PC-9 (cell line): Measurements from ENCODE around the gene ANO7. TPM values are rescaled to one million over a fixed set of nuclear protein-coding genes. Genes with fewer than 3 reads are reported as not detected.

Experiments used
- BruUV-seq: library from RNA; stranded (reverse); fragments of 400-500 nt; replicated peaks from 2 replicates; lab custom pipeline; 2021; lab: Mats Ljungman, UMichigan
- CTCF ChIA-PET: fragments of 300-600 bp; sonication (Branson Sonifier 250); formaldehyde crosslinking; loops from one replicate; lab custom pipeline; 2022; ENCODE audit warnings: antibody characterized with exemption; lab: Charles Lee
- POLR2A ChIA-PET: fragments of 300-600 bp; sonication (Branson Sonifier 250); formaldehyde crosslinking; loops from one replicate; lab custom pipeline; 2022; ENCODE audit warnings: antibody characterized with exemption; ENCODE audit not compliant: unreplicated experiment; lab: Charles Lee
- DNase-seq, 2 experiments: peaks; one replicate each; pipeline versions ENCODE4 v3.0.0 to v3.0.0-alpha.2; 2015 to 2022; ENCODE audit warnings: mixed read lengths in 1 of 2
- H2AFZ ChIP-seq: fragments of 200-600 bp; sonication (generic); 2 replicates; pipeline ENCODE4 v1.8.1; 2017; ENCODE audit warnings: antibody characterized with exemption
- H3F3A ChIP-seq: fragments of 200-600 bp; sonication (generic); 2 replicates; pipeline ENCODE4 v1.8.1; 2017; ENCODE audit warnings: antibody characterized with exemption, mild to moderate bottlenecking, low read depth; ENCODE audit not compliant: insufficient read depth
- H3K27ac ChIP-seq: fragments of 200-600 bp; sonication (generic); 2 replicates; pipeline ENCODE4 v1.6.1; 2016; ENCODE audit warnings: mixed run types
- H3K27me3 ChIP-seq: fragments of 200-600 bp; sonication (generic); 2 replicates; pipeline ENCODE4 v1.6.1; 2016; ENCODE audit warnings: low read depth, mixed run types; ENCODE audit not compliant: insufficient read depth
- H3K36me3 ChIP-seq: fragments of 200-600 bp; sonication (generic); 2 replicates; pipeline ENCODE4 v1.6.1; 2016; ENCODE audit warnings: low read depth, mixed run types
- H3K4me1 ChIP-seq: fragments of 200-600 bp; sonication (generic); replicated peaks from 2 replicates; pipeline ENCODE4 v1.6.1; 2016; ENCODE audit warnings: mixed run types; ENCODE audit not compliant: insufficient read depth
- H3K4me2 ChIP-seq: fragments of 200-600 bp; sonication (generic); 2 replicates; pipeline ENCODE4 v1.6.1; 2017; ENCODE audit warnings: mixed run types
- H3K4me3 ChIP-seq: fragments of 200-600 bp; sonication (generic); 2 replicates; pipeline ENCODE4 v1.6.1; 2016; ENCODE audit warnings: mixed run types
- H3K79me2 ChIP-seq: fragments of 200-600 bp; sonication (generic); 2 replicates; pipeline ENCODE4 v1.6.1; 2017; ENCODE audit warnings: low read depth, mixed run types
- H3K9me2 ChIP-seq: fragments of 200-600 bp; sonication (generic); 2 replicates; pipeline ENCODE4 v1.8.1; 2017; ENCODE audit warnings: mild to moderate bottlenecking; ENCODE audit not compliant: insufficient read depth
- H3K9me3 ChIP-seq: fragments of 200-600 bp; sonication (generic); 2 replicates; pipeline ENCODE4 v1.8.1; 2016; ENCODE audit warnings: low read depth; ENCODE audit not compliant: insufficient read depth
- H4K20me1 ChIP-seq: fragments of 200-600 bp; sonication (generic); 2 replicates; pipeline ENCODE4 v1.8.1; 2017; ENCODE audit not compliant: insufficient read depth
- EZH2 ChIP-seq: fragments of 200-600 bp; sonication (generic); IDR thresholded peaks from 2 replicates; pipeline ENCODE4 v1.8.0; 2017; ENCODE audit warnings: antibody characterized with exemption, low read depth
- intact Hi-C: fragments of 100-400 bp; cut with micrococcal nuclease; formaldehyde crosslinking; loops from one replicate; pipeline ENCODE4 v1.10.0; 2022; ENCODE audit not compliant: unreplicated experiment
- total RNA-seq: library from RNA; stranded (reverse); gene quantifications from 2 replicates; pipeline ENCODE4 v1.2.3, GENCODE V29; 2021
- TF ChIP-seq, protein P1 (sequence below): fragments of 200-600 bp; sonication (generic); conservative IDR thresholded peaks from 2 replicates; pipeline ENCODE4 v1.6.1; 2017; ENCODE audit warnings: mixed run types, antibody characterized with exemption, mild to moderate bottlenecking, moderate library complexity

Gene ANO7
- total RNA-seq, 1 experiment from 2014 or later: 6.5 TPM

DNA sequence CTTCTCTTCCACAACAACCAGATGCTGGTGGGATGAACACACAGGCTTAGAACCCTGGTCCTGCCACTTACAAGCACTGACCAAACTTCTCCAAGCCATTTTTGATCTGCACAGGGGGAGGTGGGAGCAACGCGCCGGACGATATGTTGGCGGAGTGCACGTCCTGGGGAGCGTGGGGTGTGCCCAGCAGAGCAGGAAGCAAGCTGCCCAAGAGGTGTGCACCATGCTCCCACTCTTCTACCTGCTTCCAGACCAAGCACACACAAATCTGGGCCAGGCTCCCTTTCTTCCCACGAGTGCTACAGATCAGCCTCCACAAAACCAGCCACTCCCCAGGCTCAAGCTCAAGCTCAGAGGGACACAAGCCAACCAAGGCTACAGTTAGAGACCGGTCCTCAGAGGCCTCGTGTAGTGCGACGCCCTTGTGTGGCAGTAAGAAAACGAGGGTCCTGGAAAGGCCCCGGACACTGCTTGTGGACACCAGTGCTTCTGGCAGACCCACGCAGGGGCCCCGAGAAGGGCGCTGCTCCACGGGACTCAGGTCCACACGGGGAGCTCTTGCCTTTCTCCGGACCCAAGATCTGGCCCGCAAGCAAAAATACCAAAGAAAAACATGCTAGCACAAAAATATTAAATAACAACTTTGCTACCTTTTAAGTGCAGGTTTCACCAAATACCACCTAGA, 52.0 kb downstream of the ANO7 start:
- intact Hi-C loops: no loop called here
- no peak for DNase-seq
- no peaks in the 10 kb centered on the region for H3K4me1 ChIP-seq
- no peak overlapping the region for H3K4me2 ChIP-seq
- no peak for TF ChIP-seq EZH2
- TF ChIP-seq, protein P1, sequence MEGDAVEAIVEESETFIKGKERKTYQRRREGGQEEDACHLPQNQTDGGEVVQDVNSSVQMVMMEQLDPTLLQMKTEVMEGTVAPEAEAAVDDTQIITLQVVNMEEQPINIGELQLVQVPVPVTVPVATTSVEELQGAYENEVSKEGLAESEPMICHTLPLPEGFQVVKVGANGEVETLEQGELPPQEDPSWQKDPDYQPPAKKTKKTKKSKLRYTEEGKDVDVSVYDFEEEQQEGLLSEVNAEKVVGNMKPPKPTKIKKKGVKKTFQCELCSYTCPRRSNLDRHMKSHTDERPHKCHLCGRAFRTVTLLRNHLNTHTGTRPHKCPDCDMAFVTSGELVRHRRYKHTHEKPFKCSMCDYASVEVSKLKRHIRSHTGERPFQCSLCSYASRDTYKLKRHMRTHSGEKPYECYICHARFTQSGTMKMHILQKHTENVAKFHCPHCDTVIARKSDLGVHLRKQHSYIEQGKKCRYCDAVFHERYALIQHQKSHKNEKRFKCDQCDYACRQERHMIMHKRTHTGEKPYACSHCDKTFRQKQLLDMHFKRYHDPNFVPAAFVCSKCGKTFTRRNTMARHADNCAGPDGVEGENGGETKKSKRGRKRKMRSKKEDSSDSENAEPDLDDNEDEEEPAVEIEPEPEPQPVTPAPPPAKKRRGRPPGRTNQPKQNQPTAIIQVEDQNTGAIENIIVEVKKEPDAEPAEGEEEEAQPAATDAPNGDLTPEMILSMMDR: no peak
- no peaks in the 10 kb centered on the region for H3K27me3 ChIP-seq
- peaks cover 4% of the 10 kb centered on the region for H3F3A ChIP-seq
- H3K9me2 ChIP-seq: no peaks in the 10 kb centered on the region
- H2AFZ ChIP-seq: no peak overlapping the region
- no peak overlapping the region for H3K4me3 ChIP-seq
- CTCF ChIA-PET: no interaction called here
- no peak overlapping the region for H3K27ac ChIP-seq
- peaks cover 61% of the 10 kb centered on the region for H4K20me1 ChIP-seq
- POLR2A ChIA-PET: no interaction called here
- no peaks in the 10 kb centered on the region for H3K9me3 ChIP-seq
- no peaks in the 10 kb centered on the region for H3K79me2 ChIP-seq
- no TSS peak for BruUV-seq
- H3K36me3 ChIP-seq: peaks cover 60% of the 10 kb centered on the region

DNA sequence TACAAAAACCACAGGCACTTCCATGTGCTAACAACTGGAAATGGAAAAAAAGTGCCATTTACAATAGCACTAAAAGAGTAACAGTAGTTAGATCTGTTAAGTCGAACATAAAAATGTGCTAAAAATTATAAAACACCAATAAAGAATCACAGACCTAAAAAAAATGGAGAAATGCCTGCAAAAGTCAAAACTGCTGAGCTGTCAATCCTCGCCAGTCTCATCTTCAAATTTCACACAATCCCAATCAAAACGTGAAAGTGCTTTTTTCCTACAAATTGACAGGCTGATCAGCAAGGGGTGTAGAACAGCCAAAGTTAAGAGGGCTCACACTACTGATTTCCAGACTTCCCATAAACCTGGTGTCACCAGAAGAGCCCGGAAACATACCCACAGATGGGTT, 53.2 kb downstream of the ANO7 start:
- no peaks in the 10 kb centered on the region for H3K9me2 ChIP-seq
- DNase-seq: no peak
- H3K9me3 ChIP-seq: no peaks in the 10 kb centered on the region
- peaks cover 56% of the 10 kb centered on the region for H4K20me1 ChIP-seq
- H2AFZ ChIP-seq: no peak overlapping the region
- POLR2A ChIA-PET: interaction anchor here (0.6 kb wide), 1 partner anchor 8 kb away, joined by 4 read pairs; no protein-coding TSS in a partner anchor
- CTCF ChIA-PET: interaction anchor here (0.7 kb wide), 1 partner anchor 354 kb away, joined by 6 read pairs; no protein-coding TSS in a partner anchor
- no peaks in the 10 kb centered on the region for H3K4me1 ChIP-seq
- H3K27ac ChIP-seq: no peak overlapping the region
- no peaks in the 10 kb centered on the region for H3K79me2 ChIP-seq
- no TSS peak for BruUV-seq
- intact Hi-C loops: no loop called here
- H3K4me2 ChIP-seq: no peak overlapping the region
- TF ChIP-seq, protein P1: no peak
- TF ChIP-seq EZH2: no peak
- no peak overlapping the region for H3K4me3 ChIP-seq
- peaks cover 6% of the 10 kb centered on the region for H3F3A ChIP-seq
- no peaks in the 10 kb centered on the region for H3K27me3 ChIP-seq
- peaks cover 61% of the 10 kb centered on the region for H3K36me3 ChIP-seq

- H4K20me1 ChIP-seq: peaks cover 55% of the 10 kb centered on the region
- ChIA-PET CTCF (no interaction called here), POLR2A (interaction anchor here (0.6 kb wide), 1 partner anchor 9 kb away, joined by 4 read pairs; no protein-coding TSS in a partner anchor)
- no peaks in the 10 kb centered on the region for H3K27me3 ChIP-seq
- no peak overlapping the region for H3K4me2 ChIP-seq
- H3K9me3 ChIP-seq: no peaks in the 10 kb centered on the region
- H3K4me3 ChIP-seq: no peak overlapping the region
- no peaks in the 10 kb centered on the region for H3K4me1 ChIP-seq
- DNase-seq: no peak
- peaks cover 61% of the 10 kb centered on the region for H3K36me3 ChIP-seq
- intact Hi-C loops: no loop called here
- H3K79me2 ChIP-seq: no peaks in the 10 kb centered on the region
- H3K9me2 ChIP-seq: no peaks in the 10 kb centered on the region
- TF ChIP-seq, protein P1: no peak
- TF ChIP-seq EZH2: no peak
- H3F3A ChIP-seq: peaks cover 11% of the 10 kb centered on the region
- H2AFZ ChIP-seq: no peak overlapping the region
- H3K27ac ChIP-seq: no peak overlapping the region
- BruUV-seq: no TSS peak
Observed at GRCh38 chr2:241242306-241242705, 53.8 kb downstream of the ANO7 start.
